NCI-H774 (cell line): ENCODE measurements around the gene ICA1.

Experiments used
- DNase-seq: peaks from one replicate; lab custom pipeline; 2025; lab: John Stamatoyannopoulos, UW

ICA1 gene

DNA sequence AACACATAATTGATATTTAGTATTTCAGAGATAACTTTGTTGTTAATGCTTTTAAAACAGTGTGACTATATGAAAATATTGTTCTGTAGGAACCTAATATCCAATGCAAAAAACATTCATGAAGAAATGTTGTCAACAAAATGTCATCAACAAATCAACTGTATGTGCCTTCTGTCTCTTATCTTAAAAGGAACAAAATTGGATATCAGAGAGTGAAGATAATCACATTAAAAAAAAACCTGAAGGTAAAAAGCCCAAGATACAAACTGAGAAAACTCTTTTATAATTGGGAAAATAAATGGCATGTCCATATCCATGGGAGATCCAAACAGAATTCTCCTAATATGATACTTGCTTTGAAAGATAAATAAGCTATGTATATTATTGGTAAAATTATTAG, 33.9 kb downstream of the ICA1 start:
- no peak for DNase-seq

DNA sequence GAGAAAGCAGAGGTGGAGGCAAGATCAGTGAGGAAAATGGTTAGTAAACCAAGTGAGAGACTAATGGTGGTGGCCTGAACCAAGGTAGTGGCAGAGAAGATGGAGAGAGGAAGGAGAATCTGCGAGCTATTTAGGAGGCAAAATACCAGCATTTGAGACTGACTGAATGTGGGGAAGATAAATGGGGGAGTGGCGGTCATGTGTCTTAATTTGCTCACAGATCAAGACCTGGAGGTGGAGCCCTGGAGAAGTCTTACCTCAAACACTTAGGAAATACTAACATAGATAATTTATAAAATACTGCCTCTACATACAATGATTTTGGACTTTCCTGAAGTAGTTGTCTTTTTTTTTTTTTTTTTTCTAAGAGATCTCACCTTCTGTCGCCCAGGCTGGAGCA, 34.7 kb downstream of the ICA1 start:
- no peak for DNase-seq

DNA sequence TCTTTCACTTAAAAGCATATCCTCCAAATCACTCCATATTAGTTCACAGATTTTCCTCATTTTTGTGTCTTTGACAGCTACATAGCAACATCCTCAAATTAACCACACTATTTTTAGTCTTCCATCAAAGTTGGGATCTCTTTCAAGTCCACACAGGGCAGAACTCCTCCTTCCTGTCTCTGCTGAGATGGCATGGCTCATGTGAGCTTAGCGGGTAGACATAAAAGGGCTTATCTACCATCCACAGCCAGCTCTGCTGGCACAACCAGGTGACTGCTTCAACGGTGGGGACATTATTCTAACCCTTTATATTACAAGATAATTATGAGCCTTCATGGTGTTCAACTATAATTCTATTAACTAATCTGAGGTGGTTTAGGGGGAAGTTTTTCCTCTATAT, 35.5 kb downstream of the ICA1 start:
- DNase-seq = no peak

DNA sequence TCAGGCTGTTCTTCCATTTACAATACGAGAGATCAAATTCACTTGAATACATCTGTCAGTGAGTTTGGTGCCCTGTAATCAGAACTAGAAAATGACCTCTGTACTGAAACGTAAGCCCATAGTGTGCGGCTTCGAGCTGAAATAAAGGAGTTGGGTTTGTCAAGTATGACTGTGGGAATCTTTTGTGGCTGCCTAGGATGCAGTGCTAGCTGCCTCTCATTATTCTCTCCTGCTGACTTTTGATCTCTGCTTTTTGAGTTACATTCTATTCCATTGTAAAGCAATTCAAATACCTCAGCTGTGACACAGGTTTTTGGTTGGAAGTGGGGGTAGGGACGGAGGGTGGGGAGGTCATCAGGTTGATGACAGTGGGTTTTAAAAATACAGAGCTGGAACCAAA, 40.4 kb downstream of the ICA1 start:
- DNase-seq = no peak

DNA sequence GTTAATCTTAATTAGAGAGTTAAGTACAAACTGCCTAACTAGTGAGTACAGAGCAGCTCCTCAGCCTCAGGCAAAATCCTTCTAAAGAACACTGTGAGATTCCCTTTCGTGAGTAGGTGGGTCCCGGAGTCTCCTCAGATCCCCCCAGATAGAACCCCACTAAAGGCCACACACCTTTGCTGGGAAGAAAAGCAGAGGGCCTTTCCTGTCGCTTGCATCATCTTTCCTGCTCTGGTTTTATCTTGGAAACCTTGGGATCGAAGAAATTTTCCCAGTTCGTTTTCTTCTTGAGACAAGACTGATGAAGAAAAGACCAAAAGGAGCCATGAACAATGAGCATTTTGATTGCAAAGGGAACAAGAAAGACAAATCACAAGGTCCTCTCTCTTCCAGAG, 40.9 kb downstream of the ICA1 start:
- DNase-seq = no peak

DNA sequence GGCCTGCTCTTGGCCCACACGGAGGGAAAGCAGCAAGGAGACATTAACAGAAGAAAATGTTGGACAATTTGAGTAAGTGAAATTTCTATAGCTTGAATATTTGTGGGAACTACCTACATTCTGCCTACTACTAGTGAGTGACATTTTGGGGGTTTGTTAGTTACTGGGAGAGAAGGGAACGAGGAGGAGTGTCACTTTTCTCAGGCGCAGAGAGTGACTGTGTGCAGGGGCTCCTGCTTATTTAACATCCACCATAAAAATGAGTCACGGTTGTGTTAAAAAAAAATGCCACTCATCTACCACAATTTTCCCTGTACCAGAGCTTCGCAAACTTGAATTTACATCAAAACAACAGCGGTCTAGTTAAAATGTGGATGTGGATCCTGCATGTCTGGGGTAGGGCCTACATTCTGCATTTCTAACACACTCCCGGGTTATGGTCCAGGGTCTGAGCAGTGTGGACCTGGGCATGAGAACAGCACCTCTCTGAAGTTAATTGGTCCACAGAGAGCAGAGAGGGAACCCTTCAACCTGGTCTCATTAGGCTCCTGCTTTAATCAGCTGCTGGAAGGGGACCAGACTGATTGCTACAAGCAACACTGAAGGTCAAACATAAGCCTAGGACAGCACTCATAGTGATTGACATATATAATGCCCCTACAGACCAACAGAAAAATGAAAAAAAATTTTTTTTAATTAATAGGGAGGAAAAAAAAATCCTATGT, 41.4 kb downstream of the ICA1 start:
- no peak for DNase-seq

DNA sequence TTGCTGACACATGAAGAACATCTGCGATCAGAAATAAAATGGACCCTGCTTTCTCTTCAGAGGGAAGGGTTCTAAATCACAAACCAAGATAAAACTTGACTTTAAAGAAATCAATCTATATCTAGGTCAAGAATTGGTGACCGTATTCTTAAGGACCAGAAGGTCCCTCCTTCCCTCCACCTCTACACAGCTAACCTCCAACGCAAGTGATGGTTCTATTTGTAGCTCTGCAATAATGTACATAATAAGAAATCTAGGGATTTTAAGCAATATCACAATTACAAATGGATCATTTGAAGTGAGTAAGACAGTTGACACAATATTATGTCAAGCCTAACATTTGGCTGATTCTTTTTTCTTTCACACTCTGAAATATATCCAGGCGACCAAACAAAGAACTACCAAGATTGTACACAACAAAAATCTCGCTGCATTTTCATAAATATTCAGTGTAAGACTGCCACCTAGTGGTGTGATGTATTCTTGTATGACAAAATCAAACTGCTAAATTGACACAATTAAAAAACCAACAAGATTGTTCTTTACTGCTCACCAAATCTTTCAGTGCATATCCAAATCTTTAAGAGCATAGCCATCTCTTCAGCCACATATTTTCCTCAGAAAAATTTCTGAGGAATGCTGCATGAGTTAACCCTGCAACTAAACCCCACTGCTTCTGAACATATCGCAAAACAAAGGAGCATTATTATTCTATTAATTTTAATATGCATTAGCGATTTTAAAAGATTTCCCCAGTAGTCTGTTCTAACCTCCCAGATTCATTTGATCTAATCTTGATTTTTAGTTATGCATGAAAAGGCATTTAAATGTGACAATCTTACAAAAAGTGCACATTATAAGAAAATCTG, 44.5 kb downstream of the ICA1 start:
- DNase-seq = peak; percentile 62

DNA sequence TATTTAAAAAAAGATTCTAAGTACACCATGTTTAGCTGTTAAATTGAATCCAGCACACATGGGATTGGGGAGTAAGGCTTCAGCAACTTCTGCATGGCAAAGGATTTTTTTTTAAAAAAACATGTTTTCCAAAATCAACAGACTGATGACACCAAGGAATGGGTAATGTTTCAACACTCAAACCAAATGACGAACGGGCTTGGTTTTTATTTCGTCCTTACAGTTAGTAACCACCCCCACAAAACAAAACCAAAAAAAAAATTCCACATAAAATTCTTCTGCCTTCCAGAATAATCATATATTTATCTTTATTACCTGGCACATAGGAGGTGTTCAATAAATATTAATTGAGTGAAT, 45.7 kb downstream of the ICA1 start:
- DNase-seq = no peak

DNA sequence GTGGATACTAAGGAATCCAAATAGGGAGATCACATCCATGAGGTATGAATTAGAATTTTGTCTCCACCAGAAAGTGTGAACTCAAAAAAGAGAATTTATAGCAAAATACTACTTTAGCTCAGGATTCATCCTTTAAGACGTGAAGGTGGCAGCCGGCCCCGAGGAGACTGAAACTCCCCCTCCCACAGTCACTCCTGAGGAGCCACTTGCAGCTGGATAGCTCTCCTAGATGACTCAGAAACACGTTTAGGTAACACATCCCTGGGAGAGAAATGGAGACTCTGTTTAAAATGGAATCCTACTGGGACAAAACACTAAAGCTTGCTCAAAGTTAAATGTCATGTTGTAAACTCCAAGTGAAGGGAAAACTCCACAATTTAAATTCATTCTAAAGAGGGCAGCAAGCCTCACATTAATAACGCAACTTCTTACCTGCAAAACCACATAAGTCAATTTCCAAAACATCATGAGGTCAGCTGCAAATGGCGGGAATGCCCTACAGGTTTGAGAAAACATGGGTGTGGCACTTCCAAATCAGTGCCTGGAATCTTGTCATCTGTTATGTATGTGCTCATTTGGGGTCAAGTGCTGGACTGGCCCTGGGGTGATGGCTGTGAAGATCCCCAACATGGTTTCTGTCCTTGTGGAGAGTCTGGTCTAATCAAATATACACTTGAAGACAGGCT, 46.2 kb downstream of the ICA1 start:
- DNase-seq = no peak

DNA sequence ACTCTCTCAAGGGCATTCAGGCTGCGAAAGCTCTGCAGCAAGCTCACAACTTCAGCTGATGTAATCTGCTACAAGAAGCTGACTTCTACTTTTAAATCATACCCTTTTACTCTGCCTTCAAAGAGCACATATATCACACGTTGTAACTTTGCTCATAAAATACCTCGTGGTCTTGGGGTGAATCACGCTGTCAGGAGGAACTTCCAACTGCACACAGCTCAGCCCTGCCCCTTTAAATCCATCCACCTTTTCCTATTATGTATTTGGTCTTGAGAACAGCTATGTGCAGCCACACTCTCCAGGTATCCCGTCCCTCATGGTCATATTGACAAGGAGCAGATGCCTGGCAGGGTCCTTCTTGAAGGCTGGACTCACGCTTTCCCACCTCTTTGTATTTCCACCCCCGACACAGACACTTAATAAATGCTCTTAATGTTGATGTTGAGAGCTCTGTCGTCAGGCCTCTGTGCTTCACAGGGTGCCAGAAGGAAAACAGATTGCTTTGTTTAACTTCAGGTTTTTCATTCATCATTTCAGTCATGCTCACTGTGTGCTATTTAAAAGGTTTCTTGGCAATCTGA, 47.6 kb downstream of the ICA1 start:
- no peak for DNase-seq

DNA sequence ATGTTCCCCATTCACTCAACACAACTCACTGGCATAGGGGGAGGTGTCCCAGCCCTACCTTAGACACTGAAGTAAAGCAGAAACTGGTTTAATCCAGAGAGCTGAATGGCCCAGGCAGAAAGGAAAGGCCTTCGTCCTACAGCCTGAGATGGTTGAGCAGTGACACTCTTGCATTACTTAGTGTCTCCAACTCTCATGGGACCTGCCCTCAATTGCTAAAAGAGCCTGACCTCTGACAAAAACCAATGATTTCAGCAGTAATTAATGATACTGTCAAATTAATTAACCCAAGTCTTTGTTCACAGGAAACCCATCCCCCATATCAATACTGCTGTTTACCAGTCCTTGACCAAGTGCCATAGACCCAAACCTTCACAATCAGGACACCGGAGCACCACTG, 48.6 kb downstream of the ICA1 start:
- no peak for DNase-seq

DNA sequence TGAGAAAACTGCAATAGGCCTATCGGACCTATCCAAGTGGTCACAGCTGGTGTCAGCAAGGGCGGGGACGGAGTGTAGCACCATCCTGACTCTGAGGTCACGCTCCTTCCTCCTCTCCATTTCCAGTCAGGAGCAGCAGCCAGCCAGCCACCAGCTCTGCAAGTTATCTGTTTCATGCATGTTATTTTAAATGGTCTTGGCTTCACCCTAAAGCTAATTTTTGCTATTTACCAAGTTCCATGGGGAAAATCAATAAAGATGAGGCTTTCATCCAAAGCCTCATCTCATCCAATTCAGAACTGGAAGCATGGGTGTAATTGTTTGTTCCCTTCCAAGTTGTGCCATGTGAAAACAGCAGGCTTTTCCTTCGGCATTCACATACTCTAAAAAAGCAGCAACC, 49.3 kb downstream of the ICA1 start:
- no peak for DNase-seq

DNA sequence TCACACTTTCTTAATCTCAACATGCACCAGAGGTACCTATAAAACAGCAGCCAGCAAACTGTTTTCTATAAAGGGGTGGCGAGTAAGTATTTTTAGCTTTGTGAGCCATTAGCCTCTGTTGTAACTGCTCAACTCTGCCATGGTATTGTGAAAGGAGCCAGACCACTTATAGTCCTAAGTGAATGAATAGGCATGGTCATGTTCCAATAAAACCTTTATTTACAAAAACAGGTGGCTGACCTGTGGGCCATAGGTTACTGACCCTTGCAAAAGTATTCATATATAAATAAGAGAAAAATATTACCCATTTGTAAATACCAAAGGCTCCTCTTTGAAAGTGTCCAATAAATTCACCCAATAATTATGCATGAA, 50.3 kb downstream of the ICA1 start:
- no peak for DNase-seq

DNA sequence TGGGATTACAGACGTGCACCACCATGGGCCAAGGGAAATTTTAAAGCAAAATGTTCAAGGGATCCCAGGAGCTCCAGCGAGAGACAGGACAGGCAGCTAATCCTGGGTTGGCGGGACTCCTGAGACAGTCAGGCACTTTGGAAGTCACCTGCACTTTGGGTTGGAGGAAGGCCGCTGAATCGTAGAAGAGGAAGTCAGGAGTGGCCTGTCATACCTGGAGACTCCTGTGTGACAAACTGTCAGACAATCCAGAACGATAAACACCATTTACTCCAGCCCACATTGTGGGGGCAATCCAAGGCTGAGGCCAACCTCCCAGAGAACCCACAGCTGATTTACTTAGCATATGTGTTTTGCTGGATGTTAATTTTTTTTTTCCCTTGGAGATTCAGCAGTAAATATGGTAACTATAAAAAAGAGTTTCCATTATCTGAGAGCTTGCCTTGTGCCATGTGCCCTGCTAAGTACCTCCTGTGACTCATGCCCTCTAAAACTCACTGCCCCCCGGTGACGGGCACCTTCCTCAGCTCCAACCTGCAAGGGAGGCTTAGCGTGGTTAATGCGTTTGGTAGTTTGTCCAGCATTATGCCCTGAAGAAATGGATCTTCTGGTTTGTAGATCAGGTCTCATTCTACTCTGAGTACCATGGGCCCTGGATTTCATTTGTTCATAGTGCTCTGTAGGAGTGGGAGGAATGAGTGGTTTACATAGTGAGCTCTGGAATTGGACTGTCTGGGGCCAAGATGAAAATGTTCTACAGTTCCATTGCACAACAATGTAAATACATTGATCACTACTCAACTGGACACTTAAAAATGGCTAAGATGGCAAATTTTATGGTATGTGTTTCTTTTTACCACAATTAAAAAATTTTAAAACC, 50.9 kb downstream of the ICA1 start:
- no peak for DNase-seq

DNA sequence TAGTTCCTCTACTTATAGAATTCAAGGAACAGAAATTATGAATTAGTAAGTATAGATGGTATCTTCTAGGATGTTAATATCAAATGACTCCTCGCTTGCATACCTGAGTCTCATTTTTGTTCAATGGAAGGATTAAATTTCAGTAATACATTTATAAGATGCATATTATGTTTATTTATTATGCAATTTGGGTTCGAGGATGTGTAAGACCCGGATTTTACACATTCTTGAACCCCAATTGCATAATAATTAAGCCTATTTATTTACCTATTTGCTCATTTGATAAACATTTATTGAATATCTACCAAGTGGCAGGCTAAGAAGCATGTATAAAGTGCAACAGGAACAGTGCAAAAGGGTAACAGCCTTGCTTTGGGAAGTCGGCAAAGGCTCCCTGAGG, 52.6 kb downstream of the ICA1 start:
- DNase-seq = no peak

DNA sequence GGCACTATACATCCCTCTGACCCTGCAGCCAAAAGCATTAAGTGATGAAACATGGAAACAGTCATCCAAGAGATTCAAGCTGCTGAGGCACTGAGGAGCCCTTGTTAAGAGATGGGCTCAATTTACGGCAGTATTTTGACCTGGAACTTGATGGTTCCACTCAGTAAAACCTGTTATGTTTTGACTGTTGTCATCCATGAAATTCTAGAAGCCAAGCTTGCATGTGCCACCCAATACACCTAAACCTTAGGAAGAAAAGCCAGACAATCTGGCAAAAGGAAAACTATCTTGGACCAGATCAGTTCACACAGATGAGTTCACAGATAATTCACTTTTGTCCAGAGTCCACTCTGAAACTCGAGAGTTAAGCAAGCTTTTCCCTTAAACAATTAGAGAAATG, 53.2 kb downstream of the ICA1 start:
- DNase-seq = no peak

DNA sequence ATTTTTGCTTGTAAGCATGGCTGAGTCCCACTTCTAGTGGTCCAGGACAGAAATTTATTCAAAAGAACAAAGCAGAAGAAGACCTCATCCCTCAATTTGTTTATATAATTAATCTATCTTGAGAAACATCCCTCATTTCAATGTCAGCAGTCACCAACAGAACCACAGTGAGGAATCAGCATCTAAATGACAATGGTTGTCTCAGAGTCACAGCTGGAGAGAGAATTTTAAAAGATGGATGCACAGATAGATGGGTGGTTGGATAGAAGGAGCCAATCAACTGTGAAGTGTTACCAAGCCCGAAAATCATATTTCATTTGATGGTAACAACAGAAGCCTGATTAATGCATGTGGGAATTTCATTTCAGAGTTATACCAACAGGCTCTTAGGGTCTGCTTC, 55.0 kb downstream of the ICA1 start:
- DNase-seq = no peak

DNA sequence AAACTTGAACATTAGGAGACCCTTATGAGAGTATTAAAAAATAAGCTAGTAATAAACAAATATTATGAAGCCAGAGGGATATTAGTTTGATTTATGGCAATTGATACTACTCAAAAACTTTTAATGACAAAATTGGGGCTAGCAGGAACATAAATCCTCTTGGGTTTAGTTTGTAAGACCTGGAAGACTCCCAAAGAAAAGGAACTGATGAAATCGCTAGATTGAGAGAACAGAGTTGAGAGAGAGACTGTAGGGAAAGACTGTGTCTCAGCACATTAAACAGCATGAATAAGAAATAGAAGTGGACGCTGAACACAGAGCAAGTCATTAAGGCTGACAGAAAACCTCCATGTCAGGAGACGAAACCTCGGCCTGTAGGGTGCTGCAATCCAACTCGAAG, 56.4 kb downstream of the ICA1 start:
- no peak for DNase-seq

DNA sequence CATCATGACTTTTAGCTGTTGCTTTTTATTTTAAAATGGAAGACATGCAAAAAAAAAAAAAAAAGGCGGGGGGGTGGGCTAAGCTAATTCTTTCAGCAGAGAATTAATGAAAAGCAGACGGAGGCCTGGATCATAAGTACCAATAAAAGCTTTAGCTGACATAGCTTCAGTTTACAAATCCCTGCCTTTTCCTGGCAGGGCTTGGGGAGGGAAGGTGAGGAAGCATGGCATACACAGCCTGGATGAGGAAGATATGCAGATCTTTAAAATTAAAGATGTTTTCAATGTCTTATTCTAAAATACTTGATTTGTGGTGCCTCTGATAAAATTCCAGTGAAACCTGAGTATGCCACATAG, 57.0 kb downstream of the ICA1 start:
- DNase-seq = no peak

DNA sequence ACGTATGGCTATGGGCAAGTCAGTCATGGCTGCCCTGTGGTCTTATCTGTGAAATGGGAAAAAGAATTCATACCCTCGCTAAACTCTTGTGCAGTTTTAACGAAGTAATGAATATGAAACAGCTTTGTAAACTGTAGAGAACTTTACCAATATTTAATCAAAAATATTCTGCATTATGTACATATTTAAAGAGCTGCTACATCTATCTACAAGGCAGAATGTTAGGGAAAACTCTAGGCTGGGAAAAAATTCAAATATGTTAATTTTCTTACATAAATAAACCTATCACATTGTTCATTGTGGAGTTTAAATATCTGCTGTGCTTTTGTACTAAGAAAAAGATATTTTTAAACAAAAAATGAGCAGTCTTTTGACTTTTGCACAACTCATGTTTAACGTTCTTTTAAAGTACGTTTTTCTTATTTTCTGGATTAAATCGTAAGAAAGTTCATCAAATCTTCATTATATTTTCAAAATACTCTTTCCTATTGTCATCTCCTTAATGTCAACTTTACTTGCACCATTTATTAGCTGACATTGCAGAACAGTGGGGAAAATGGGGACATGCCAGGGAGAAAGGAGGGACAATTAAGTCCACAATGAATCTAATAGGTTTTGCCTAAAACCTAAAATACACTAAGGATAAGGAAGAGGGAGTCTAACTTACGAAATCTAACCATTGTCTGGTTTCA, 57.5 kb downstream of the ICA1 start:
- DNase-seq = no peak

DNA sequence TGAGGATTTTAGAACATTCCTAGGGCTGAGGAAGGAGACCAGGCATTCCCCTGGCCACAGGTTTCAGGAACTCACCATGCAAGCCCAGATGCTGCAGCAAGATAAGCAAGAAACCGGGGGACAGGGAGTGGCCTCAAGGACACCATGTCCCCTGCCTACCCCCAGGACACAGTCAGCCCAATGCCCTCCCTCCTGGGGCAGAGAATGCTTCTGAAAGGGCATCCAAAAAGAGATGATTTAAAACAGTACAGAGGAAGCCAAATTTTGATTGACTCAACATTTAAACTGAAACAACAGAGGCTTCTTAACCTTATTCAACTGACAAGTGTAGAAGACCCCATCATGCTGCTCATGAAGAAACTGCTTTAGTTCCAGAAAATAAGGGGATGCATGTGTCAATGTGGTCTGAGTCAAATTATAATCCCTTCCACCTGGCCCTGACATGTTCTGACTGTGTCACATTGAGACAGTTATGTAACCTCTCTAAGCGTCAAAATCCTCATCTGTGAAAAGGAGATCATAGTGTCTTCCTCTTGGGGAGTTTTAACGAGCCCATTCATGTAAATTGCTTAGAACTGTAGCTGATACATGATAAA, 60.0 kb downstream of the ICA1 start:
- no peak for DNase-seq
